BJ (cell line): Measurements from ENCODE around the gene C12orf56. TPM values are rescaled to one million over a fixed set of nuclear protein-coding genes. Genes with fewer than 3 reads are reported as not detected.

ENCODE experiments used
- CTCF ChIA-PET: fragments of 350-600 bp; formaldehyde crosslinking; extraction: SDS; loops from one replicate; lab custom pipeline; 2021; ENCODE audit warnings: antibody characterized with exemption, inconsistent platforms; lab: Yijun Ruan, JAX
- POLR2A ChIA-PET: fragments of 300-600 bp; sonication (Branson Sonifier 250); formaldehyde crosslinking; extraction: SDS; loops from one replicate; lab custom pipeline; 2021; ENCODE audit warnings: antibody characterized with exemption; lab: Charles Lee
- DNase-seq: peaks from one replicate; pipeline ENCODE4 v3.0.0-alpha.2; 2011; ENCODE audit warnings: low read depth
- H3K27me3 ChIP-seq: 2 replicates; pipeline ENCODE4 v1.6.0; 2011; ENCODE audit warnings: low read length; ENCODE audit not compliant: control insufficient read depth, insufficient read depth
- H3K36me3 ChIP-seq: 2 replicates; pipeline ENCODE4 v1.5.1; 2011; ENCODE audit warnings: low read length; ENCODE audit not compliant: control insufficient read depth, insufficient read depth
- H3K4me3 ChIP-seq: 2 replicates; pipeline ENCODE4 v1.5.1; 2011; ENCODE audit warnings: low read depth, mild to moderate bottlenecking, control low read depth, low read length
- CTCF ChIP-seq: IDR thresholded peaks from 2 replicates; pipeline ENCODE4 v1.5.1; 2011; ENCODE audit warnings: low read depth, mild to moderate bottlenecking, control low read depth, inconsistent platforms, low read length, moderate library complexity; ENCODE audit not compliant: insufficient read depth
- polyA plus RNA-seq: library from polyadenylated mRNA; depleted of rRNA; stranded (reverse); fragments of >200 nt; gene quantifications from 2 replicates; pipeline ENCODE4 v1.2.3, GENCODE V29; 2011

Gene C12orf56
- polyA plus RNA-seq, 1 experiment, result not detected

- ChIA-PET POLR2A (interaction anchor here (0.6 kb wide), 1 partner anchor 335 kb away, joined by 3 read pairs; no protein-coding TSS in a partner anchor), CTCF (interaction anchor here (0.6 to 1.5 kb wide), 3 partner anchors 12 to 60 kb away, joined by 3 read pairs; no protein-coding TSS in a partner anchor)
- Histone ChIP-seq H3K4me3 (no peak overlapping the region), H3K36me3 (peaks cover 24% of the 10 kb centered on the region), H3K27me3 (no peaks in the 10 kb centered on the region)
- DNase-seq, result no peak
- TF ChIP-seq CTCF, result no peak
Observed at GRCh38 chr12:64430886-64431285, 40.3 kb upstream of the C12orf56 start.

- Histone ChIP-seq H3K27me3 (no peaks in the 10 kb centered on the region), H3K4me3 (no peak overlapping the region), H3K36me3 (peaks cover 23% of the 10 kb centered on the region)
- POLR2A ChIA-PET, result no interaction called here
- CTCF ChIA-PET, result no interaction called here
- TF ChIP-seq CTCF, result no peak
- DNase-seq, result no peak
Observed at GRCh38 chr12:64428956-64429355, 38.4 kb upstream of the C12orf56 start.

GRCh38 chr12:64427988-64428387 lies 37.4 kb upstream of the C12orf56 start:
- CTCF ChIA-PET, result no interaction called here

GRCh38 chr12:64419696-64420095 lies 29.1 kb upstream of the C12orf56 start:
- Histone ChIP-seq H3K27me3 (no peaks in the 10 kb centered on the region), H3K36me3 (peaks cover 28% of the 10 kb centered on the region), H3K4me3 (no peak overlapping the region)
- ChIA-PET CTCF (no interaction called here), POLR2A (no interaction called here)
- TF ChIP-seq CTCF, result no peak
- no peak for DNase-seq

More at GRCh38 chr12:64427988-64428387, 37.4 kb upstream of the C12orf56 start:
- Histone ChIP-seq H3K4me3 (no peak overlapping the region), H3K27me3 (no peaks in the 10 kb centered on the region), H3K36me3 (peaks cover 23% of the 10 kb centered on the region)
- no peak for DNase-seq
- TF ChIP-seq CTCF, result no peak
- POLR2A ChIA-PET, result no interaction called here

- no peak for DNase-seq
- H3K4me3 ChIP-seq, result no peak overlapping the region
- ChIA-PET CTCF (no interaction called here), POLR2A (no interaction called here)
- no peaks in the 10 kb centered on the region for H3K27me3 ChIP-seq
- H3K36me3 ChIP-seq, result peaks cover 27% of the 10 kb centered on the region
- no peak for TF ChIP-seq CTCF
Observed at GRCh38 chr12:64418209-64418608, 27.7 kb upstream of the C12orf56 start.
